Sciatic nerve (tissue), 2 donors: ENCODE data around the gene CLEC16A. TPM values are rescaled to one million over a fixed set of nuclear protein-coding genes. Genes with fewer than 3 reads are reported as not detected.
"Not testable (repeated sequence)": the region's sequence is repeated elsewhere in the genome, so short reads cannot be mapped to it uniquely, and the experiment has no call there.

Source experiments
- ATAC-seq: fragments of 200-7000 bp; cut with Tn5 transposase; one replicate; pipeline ENCODE4 v1.9.1; 2020; ENCODE audit warnings: mild to moderate bottlenecking, moderate library complexity
- DNase-seq: peaks from one replicate; pipeline ENCODE4 v3.0.0-alpha.2; 2020; ENCODE audit warnings: low spot score
- intact Hi-C: fragments of 100-400 bp; cut with DNase I; formaldehyde crosslinking; loops from one replicate; pipeline ENCODE4 v1.14.2; 2022
- total RNA-seq: library from RNA; stranded (reverse); fragmentation: NEBNext Ultra II Directional; extraction: Animal tissue kit (Norgen Biotek cat#: 25700); gene quantifications from one replicate; pipeline ENCODE4 v1.2.1, GENCODE V29; 2021
- donor health status: DM: no; HTN: no; CAD: no.
- donor health status: DM: no; HTN: no; CAD: no.

The CLEC16A gene
- total RNA-seq, 1 donor from 2014 or later = 39.4 TPM

DNA sequence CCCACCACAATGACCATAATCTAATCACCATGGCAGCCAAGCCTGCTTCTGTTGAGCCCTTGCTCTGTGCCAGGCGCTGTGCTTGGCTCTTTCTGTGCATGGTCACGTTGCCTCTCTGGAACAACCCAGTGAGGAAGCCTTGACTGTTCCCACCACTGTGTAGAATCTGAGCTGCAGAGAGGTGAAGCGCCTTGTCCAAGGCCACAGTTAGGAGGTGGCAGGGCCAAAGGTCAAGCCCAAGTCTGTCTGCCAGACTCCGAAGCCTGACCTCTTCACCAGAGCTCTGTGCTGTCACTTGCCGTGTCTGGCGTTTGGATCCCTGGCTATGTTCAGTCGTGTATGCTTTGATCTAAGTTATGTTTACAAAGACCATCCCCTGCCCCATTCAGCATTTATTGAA, 10.5 kb downstream of the CLEC16A start:
- ATAC-seq (no peak), DNase-seq (no peak)
- intact Hi-C loops = loop anchor here (5.0 kb wide), 1 partner anchor 747 kb away; no protein-coding TSS in a partner anchor

DNA sequence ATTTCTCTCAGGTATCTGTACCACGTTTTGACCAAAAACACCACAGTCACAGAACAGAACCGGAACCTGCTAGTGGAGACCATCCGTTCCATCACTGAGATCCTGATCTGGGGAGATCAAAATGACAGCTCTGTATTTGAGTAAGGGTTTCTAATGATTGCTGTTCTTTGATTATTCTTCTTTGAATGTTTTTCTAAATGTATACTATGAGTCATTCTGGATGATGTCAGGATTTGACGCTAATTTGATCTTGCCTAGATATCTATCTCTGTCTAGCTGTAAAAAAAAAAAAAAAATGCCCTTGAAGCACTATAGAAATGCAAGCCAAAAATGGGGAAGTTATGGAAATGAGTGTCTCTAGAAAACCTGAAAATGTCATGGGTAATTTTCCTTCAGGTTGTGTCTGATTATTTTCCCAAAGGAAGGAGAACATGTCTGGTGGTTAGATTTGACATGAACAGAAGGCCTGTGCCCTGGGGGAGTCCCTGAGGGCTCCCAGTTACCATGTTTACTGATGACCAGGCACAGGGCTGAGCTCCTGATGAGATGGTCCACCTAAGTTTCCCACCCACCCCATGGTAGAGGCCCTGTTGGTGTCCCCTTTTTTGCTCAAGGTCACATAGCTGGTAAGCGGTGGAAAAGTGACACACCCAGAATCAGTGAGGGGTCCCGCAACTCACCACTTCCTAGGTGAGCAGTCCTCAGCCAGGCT, 13.6 kb downstream of the CLEC16A start:
- ATAC-seq = no peak
- intact Hi-C loops = loop anchor here (5.0 kb wide), 1 partner anchor 744 kb away; no protein-coding TSS in a partner anchor

DNA sequence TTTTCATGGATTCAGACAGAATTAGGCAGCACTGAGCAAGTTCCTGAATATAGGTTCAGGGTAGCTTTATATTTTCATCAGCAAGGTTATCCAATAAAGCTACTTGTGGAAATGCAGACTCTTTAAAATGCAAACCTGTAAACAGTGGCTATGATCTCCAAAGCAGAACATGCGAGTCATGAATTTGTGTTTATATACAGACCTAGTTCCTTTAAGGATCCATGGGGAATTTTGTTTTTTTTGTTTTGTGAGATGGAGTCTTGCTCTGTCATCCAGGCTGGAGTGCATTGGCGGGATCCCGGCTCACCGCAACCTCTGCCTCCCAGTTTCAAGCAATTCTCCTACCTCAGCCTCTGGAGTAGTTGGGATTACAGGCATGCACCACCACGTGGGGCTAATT, 14.8 kb downstream of the CLEC16A start:
- ATAC-seq (no peak), DNase-seq (no peak)
- intact Hi-C loops = loop anchor here (5.0 kb wide), 1 partner anchor 743 kb away; no protein-coding TSS in a partner anchor

More for the DNA sequence above, 13.6 kb downstream of the CLEC16A start:
- no peak for DNase-seq

DNA sequence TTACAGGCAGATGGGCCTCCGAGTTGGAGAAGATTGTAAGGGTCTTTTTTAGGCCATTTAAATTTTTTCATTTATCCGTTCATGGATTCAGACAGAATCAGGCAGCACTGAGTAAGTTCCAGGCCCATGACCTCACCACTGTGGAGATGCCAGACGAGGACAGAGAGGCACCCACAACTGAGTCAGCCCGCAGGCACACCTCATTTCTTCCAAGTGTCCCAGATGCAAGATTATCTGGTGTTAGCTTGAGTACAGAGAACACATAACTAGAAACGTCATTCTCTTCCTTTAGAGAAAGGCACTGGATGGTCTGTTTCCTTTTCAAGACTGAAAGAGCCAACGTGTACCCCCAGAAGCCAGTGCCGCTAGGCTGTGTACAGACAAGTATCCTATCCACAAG, 16.9 kb downstream of the CLEC16A start:
- intact Hi-C loops = no loop called here
- DNase-seq = no peak
- ATAC-seq = no peak

DNA sequence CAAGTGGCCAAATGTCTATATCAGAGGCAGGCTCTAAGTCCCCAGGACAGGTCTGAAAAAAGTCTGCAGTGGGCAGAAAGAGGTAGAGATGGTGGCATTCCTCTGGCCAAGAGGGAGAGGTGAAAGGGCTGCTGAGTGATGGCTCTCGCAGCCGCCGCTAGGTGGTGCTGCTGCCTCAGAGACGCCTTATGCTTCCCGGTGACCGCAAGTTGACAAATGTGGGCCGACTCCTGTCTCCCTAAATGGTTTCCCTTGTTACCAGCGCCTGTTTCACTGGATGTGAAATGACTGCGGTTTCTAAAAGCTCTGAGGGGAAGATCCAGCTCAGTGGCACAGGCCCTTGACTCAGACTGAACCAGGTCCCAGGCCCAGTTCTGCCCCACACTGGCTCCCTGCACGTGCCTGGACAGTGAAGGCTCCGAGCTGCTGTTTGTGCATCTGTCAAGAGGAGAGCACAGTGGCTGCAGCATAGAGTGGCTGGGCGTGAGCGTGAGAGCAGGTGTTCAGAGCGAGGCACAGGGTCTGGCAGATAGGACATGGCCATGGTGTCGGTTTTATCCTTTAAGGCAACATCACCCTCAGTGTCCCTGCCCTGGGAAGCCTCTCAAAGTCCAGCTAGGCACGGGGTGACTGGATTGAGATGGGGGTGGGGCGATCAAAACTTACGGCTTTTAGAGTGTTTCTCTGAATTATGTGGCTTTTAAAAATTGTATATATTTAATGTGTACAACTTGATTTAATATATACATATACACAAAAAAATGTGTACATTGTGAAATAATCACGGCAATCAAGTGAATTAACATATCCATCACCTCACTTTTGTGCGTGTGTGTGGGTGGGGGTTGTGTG, 19.9 kb downstream of the CLEC16A start:
- intact Hi-C loops = no loop called here
- ATAC-seq = peak; percentile 95
- DNase-seq = peak; percentile 93

DNA sequence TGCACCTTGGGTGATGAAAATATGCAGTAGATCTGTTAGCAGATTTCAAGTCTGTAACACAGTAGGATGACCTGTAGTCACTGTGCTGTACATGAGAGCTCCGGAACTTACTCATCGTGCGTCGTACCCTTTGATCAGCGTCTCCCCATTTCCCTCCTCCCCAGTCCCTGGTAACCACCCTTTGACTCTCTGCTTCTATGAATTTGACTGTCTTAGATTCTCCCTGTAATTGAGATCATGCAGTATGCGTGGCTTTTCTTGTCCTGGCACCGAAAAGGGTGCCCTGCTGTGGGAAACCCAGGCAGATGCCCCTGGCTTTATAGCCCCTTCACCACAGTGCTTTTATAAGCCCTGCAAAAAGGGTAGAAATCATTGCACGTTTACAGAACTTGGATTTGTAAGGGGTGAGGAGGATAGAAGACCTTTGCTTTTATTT, 20.5 kb downstream of the CLEC16A start:
- ATAC-seq (no peak), DNase-seq (no peak)
- intact Hi-C loops = no loop called here

DNA sequence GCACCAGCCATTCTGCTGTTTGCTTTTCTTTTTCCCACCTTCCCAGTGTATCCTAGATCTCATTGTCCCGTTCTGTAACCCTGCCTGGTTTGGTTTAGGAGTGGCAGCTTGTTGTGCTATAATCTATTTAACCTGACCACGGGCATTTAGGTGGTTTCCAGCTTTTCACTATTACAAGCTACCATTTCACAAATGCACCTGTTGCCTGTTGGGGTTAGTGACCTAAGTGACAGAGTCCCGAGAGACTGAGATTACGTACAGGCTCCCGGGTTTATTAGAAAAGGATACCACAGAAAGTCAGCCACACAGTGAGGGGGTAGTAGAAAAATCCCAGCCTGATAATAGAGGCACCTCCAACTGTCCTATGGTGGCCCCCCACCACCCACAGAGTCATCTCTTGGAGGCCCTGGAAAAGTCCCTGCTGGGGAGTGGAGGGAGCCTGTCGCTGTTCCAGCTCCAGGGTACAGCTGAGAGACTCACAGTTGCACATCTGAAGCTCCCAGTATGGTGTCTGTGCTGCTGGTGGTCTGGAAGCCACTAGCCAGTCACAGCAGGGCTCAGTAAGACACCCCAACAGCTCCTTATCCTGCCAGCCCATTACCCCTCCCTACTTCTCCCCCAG, 21.2 kb downstream of the CLEC16A start:
- intact Hi-C loops = no loop called here
- ATAC-seq = no peak
- DNase-seq = no peak

DNA sequence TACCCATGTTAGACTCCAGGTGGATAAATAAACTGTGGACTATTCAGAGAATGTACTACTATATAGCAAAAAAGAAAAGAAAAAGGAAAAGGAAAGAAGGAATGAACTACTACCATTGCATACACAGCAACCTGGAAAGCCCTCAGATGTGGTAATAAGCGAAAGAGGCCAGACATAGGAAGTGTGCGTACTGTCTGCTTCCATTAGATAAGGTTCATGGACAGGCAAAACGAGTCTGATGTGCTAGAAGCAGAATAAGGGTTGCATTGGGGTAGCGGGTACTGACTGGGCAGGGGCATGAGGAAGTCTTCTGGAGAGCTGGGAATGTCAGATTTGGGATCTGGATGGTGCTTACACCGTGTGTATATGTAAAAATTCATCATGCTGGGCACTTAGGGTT, 21.8 kb downstream of the CLEC16A start:
- no peak for DNase-seq
- ATAC-seq = no peak
- intact Hi-C loops = no loop called here

DNA sequence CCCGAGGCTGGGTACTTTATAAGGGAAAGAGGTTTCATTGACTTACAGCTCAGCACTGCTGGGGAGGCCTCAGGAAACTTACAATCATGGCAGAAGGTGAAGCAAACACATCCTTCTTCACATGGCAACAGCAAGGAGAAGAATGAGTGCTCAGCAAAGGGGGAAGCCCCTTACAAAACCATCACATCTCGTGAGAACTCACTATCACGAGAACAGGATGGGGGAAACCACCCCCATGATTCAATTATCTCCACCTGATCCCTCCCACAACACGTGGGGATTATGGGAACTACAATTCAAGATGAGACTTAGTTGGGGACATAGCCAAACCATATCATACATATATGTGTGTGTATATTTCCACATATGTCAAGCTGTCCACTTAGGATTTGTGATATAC, 22.2 kb downstream of the CLEC16A start:
- DNase-seq, intact Hi-C loops, ATAC-seq: not testable (repeated sequence)

DNA sequence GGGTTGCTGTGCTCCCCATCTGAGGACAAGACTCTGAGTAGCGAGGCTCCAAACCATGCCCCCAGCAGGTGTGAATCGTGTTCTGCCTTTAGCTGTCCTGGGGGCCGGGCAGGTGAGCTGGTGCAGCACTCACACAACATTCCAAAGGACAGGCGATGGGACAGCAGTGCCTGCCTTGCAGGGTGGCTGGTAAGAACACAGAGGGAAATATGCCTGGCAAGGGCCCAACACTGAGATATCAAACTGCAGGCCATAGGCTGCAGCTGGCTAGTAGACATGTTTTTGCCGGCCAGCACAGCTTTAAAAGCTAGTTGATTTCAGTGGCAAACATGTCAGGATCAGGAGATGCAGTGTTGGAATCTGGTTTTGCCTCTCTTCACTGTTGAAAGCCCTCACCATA, 23.6 kb downstream of the CLEC16A start:
- intact Hi-C loops = loop anchor here (2.0 kb wide), 1 partner anchor 289 kb away; the partner anchor contains the start of gene SOCS1
- no peak for DNase-seq
- no peak for ATAC-seq

DNA sequence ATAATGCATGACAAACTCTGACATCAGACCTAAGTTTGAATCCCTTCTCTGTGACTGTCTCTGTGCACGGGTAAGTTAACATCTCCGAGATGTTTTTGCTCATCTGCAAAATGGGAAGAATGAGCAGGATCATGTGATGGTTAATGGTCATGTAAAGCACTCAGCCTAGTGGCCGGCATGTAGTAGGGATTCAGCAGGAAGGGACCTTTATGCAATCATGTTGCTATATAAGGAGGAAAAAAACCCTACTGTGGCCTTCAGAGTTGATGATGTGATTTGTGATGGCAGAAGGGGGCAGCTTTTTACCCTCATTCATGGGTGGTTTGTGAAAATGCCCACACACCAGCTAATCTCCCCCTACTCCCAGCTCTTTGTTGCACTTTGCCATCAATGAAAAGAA, 24.1 kb downstream of the CLEC16A start:
- intact Hi-C loops = loop anchor here (2.0 kb wide), 1 partner anchor 288 kb away; the partner anchor contains the start of gene SOCS1
- no peak for DNase-seq
- no peak for ATAC-seq

DNA sequence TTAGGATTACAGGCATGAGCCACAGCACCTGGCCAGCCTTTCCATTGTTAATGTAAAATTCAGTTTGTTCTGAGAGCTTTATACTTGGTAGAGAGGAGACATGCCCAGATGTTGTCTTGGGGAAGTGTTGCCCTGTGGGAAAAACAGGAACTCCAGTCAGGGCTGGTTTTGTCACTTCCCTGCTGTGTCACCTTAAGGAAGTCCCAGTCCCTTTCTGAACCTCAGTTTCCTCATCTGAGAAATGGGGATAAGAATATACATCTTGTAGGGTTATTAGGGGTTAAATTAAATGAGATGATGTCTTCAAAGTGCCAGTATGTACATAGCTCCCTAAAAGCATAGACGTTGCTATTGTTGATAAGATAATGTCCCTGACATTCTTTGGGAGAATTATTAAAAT, 25.3 kb downstream of the CLEC16A start:
- intact Hi-C loops = loop anchor here (2.0 to 10.0 kb wide), 2 partner anchors 287 to 385 kb away; partner anchors contain the start of gene SOCS1
- ATAC-seq (no peak), DNase-seq (no peak)

DNA sequence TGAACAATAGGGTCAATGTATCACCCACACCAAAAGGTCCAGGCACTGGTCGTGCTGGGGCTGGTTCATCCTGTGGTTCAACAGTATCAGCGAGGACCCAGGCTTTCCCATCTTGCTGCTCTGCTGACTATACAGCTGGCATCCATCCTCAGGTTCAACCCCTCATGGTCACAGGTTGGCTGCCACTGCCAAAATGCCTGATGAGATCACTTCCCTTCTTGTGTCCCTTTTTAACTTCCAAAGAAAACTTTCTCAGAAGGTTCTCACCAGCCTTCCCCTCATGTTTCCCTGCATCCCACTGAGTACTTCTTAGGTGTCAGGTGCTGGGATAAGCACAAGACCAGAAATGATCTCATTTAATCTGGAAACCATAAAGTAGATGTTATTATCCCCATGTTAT, 25.7 kb downstream of the CLEC16A start:
- DNase-seq (no peak), ATAC-seq (peak; percentile 16)
- intact Hi-C loops = loop anchor here (10.0 kb wide), 1 partner anchor 385 kb away; no protein-coding TSS in a partner anchor

DNA sequence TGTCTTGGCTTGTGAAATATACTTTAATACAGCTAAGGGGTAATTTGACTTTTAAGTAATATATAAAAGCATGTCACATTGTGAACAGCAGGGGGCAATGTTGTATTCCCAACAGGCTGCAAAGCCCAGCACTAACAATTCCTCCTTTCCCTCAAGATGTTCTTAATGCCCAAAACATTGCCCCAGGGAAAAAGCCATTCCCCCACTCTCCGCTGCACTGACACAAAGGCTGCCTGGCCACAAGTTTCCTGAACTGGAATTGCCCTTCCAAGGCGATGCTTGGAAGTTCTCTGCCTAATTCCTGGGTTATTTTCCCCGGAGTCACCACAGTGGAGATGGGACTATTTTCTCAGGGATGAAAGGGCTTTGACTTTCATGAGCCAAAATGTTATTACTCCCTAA, 27.2 kb downstream of the CLEC16A start:
- DNase-seq = no peak
- ATAC-seq = peak; percentile 90
- intact Hi-C loops = loop anchor here (10.0 kb wide), 1 partner anchor 383 kb away; no protein-coding TSS in a partner anchor

DNA sequence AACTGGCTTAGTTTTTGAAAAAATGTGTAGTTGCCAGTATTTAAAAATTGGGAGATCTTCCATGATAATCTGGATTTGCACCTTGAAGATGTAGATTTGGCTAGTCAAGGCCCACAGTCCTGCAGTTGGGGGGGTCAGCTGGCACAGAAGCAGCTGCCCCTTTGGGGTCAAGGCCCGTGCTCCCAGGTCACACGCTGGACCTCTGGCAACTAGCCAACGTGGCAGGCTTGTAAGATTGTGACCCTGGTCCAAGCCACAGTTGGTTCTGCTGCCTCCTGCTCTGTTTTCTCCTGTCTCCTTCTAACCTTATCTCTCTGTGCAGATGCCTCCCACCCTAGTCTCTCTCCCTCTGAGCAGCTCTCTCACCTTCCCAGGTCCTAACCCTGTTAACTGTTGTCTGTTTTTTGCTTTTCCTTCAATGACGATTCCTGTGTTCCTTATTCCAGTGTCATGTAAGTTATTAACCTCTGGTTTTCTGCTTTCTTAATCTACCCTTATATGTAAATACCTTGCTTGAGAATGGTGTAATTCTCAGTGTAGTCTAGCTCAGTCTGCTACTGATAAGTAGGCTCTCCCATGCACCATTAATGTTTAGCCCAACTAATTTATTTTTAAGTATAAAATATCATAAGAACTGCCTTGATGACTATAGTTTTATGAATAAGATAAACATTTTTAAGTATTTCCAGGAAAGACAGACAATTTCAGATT, 27.9 kb downstream of the CLEC16A start:
- intact Hi-C loops = loop anchor here (10.0 kb wide), 1 partner anchor 383 kb away; no protein-coding TSS in a partner anchor
- DNase-seq = no peak
- ATAC-seq = peak; percentile 33

DNA sequence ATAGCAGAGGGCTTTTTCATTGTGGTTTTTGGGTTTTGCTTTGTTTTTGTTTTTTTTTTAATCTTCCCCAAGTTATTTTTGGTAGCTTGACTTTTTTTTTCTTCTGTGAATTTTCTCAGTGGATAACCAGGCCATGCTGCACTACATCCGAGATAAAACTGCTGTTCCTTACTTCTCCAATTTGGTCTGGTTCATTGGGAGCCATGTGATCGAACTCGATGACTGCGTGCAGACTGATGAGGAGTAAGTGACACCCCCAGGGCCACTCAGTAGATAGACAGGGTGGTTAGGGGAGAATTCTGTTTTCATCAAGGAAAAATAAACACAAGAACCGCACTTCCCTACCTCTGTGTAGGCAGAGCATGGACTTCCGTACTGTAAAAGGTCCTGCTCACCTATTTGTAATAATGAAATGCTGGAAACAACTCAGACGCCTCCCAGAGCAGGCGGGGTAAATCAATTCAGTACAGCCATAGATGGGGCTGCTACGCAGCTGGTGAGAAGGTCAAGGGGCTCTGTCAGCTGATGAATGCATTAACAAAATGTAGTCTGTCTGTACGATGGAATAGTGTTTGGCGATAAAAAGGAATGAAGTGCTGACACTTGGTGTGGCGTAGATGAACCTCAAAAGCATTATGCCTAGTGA, 28.6 kb downstream of the CLEC16A start:
- no peak for DNase-seq
- intact Hi-C loops = loop anchor here (10.0 kb wide), 1 partner anchor 382 kb away; no protein-coding TSS in a partner anchor

DNA sequence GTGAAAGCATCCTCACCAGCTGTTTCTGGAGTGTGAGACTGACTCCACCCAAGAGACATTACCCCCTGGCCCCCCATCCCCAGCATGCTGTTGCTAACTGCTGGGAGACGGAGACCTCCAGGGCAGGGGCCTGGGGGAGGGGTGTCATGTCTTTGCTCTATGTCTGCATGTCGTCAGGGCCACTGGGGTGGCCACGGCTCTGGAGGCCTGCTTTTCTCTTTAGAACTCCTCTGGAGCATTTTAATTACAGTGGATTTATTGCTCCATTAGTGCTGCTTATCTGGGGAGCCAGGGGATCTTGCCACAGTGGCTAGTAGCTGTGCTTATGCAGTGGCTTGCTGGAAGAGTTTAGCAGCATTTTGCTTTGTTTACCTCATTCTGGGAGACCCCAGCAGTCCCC, 32.3 kb downstream of the CLEC16A start:
- DNase-seq = no peak
- ATAC-seq = no peak
- intact Hi-C loops = loop anchor here (10.0 kb wide), 1 partner anchor 378 kb away; no protein-coding TSS in a partner anchor

More for the DNA sequence above, 28.6 kb downstream of the CLEC16A start:
- ATAC-seq = no peak

DNA sequence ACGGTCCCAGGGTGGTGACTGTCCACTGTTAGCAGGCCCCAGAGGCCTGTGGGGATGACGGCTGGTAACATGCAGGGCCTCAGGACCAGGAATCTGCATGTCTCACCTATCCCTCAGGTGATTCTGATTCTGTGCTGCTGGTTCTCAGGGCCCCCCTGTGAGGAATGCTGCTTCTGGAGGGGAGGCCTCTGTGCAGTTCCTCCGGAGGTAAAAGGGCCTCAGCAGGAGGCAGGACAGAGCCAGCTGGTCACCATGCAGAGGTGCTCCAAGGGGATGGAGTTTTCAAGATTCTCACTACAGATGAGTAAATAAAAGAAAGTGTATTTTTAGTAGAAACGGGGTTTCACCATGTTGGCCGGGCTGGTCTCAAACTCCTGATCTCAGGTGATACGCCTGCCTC, 33.8 kb downstream of the CLEC16A start:
- intact Hi-C loops = loop anchor here (10.0 kb wide), 1 partner anchor 377 kb away; no protein-coding TSS in a partner anchor
- no peak for ATAC-seq
- no peak for DNase-seq
